Measurements from ENCODE around the gene CERK.
"Not testable (repeated sequence)": the region's sequence is repeated elsewhere in the genome, so short reads cannot be mapped to it uniquely, and the experiment has no call there.

CERK gene

DNA sequence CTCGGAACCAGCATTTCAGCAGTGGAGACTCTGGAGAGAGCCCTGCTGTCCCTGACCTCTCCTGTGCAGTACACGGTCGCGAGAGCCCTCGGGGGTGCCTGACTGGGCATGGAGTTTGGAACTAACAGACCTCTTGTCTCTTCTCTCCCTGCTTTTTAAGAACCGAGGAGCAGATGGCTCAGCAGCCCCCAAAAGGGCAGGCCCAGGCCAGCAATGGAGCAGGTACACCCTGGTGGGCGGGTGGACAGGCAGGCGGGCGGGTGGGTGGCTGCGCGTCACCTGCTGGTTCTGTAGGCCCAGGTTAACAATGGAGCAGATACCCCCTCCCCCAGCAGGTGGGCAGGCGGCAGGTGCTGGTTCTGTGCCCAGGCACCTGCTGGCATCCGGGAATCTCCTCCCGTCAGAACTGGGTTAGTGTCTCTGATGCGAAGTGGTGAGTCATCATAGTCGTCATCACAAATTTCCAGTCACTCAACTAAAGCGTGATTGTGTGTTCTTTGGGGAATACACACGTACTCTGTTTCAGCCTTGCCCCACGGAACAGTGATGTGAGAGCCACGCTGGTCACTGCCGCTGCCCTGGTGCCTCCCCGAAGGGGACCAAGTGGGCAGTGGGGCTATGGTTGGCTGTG lies 76.7 kb downstream of the CERK start:
- DNase-seq (ENCODE audit: low read depth), result peak; percentile 64

DNA sequence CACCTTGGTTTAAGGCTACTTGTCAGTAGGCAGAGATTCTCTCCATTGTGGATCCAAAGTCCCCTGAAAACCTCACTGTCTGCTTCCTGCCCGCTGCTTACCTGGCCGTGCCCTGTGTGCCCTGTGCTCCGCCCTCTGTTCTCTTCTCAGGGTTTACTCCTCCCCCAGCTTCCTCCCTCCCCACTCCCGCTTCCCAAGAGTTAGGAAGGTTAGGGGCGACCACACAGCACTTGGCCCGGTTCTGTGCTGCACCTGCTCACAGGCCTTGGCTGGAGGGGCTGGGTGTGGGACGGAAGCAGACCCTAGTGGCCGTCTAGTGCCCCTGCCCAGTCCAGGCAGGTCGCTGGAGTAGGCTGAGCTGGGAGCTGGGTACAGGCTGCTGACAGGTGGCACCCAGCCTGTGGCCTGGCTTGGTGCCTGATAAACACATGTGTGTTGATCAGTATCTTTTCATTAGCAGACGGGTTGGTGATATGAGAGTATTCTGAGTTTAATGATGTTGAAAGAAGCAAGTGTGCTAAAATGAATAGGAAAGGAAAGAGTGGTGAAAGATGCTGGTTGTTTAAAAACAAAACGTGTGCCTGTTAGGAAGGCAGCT lies 77.3 kb downstream of the CERK start:
- no peak for DNase-seq (ENCODE audit: low read depth)

DNA sequence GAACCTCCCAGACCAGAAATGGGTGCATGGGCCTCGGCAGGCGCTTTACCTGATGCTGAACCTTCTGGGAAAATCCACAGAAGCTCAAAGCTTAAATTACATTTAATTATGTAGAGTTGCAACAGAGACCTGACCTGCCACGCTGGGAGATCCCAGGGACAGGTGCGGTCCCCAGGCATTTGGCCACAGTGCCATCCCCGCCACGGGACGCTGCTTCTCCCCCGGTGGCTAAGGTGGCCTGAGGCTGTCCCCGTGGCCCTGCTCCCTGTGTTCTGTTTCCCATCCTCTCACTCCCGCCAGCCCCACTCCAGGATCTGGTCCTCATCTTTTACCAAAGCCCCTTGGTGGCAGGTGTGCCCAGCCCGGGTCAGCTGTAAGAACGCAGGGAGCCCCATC lies 78.3 kb downstream of the CERK start:
- DNase-seq (ENCODE audit: low read depth), result no peak

DNA sequence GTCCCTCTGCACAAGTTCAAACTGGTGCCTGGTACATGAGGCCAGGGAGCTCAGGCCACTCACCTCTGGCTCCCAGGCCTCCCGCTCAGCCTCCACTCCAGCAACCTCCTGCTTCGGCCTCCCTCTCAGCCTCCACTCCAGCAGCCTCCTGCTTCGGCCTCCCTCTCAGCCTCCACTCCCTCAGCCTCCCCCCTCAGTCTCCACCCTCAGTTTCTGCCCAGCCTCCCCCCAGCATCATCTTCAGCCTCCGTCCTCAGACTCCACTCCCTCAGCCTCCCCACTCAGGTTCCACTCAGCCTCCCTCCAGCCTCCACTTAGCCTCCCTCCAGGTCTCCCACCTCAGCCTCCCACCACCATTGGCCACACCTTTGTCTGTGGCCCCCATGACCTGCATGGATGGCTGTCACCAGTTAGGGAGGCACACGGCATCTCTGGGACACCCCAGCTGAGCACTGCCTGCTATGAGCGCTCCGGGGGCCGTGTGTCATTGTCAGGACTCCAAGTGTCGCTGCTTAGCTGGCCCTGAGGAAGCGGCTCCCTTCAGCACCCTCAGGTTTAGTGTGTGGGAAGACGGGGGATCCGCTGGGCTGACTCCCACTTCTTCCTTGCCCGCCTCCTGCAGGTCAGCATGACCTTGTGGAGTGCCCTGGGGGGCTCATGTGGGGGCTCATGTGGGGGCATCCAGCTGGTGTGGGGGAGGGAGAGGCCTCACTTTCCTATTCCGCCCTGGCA lies 78.8 kb downstream of the CERK start:
- no peak for DNase-seq (ENCODE audit: low read depth)

DNA sequence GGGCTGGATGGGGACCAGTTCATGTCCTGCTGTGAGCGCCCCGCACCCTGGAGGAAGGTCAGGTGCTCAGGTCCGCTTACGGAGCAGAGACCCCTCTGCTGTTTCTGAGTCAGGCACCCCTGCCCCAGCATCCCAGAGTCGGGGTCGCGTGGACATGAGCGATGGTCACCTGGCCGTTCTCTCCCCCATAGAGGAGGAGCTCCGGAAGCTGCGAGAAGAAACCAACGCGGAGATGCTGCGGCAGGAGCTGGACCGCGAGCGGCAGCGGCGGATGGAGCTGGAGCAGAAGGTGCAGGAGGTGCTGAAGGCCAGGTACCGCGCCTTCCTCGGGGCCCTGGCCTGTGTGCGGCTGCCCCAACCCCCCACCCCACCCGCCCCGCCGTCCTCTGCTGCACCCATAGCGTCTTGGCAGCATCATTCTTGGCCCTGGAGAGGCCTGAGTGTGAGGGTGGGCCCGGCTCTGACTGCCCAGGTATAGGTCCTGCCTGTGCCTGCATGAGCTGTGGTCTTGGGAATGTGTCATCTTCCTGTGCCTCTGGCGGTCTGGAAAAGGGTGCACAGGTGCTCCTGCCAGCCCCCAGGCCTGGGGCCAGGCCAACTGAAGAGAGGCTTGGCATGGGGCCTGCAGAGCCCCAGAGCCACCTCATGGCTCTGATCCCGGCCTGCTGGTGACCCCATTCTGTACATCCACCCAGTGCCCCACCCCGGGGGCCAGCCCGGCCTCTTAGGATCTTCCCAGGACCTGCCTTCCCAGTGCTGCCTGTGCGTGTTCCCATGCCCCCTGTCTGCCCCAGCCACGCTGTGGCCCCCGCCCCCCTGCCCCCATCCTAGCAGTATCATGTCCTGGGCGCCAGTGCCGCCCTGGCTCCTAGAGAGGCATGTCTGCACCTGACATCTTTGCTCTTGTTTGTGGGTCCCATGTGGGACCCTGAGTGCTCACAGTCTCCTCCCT lies 79.8 kb downstream of the CERK start:
- no peak for DNase-seq (ENCODE audit: low read depth)

DNA sequence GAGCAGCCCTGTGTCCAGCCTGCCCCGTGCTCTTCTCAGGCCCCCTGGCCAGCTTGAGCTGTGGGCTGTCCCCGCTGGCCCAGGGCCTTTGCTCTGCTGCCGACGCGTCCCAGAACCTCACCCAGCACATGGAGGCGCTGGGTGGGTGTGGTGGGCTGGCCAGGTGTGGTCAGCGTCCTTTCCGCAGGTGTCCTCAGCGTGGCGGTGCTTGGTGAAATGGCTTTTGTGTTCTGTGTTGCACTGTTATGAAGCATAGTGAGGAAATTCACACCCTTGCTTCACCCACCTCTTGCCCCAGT lies 80.4 kb downstream of the CERK start:
- DNase-seq (ENCODE audit: low read depth), result no peak

DNA sequence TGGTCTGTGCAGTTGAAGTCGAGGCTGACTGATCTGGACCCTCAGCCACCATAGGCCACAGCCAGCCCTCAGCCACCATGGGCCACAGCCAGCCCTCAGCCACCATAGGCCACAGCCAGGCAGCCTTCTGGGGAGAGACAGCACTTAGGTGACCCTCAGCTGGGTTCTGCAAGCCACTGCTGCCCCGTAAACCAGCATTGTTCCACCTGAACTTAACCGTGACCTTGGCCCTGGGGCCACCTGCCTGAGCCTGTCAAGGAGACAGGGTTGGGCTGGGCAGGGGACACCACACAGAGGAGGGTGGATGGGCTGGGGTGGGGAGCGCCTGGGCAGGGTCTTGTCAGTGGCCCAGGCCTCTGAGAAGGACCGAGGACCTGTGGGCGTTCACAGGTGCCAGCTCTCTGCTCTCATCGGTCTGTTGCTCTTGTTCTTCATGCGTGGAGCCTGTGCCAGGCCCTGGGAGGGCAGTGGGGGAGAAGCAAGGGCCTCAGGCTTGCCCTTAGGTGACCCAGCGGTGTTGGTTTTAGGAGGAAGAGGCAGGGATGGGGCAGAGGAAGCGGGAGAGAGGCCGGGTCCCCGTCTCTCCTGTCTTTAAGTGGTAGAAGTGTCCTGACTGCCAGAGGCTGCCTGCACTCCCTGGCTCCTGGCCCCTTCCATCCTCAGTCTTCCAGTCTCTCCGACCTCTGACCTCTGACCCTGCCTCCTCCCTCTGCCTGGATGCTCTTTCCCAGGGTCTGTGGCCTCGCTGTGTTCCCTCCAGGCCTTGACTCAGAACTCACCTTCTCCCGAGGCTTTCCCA lies 81.0 kb downstream of the CERK start:
- DNase-seq (ENCODE audit: low read depth), result no peak

DNA sequence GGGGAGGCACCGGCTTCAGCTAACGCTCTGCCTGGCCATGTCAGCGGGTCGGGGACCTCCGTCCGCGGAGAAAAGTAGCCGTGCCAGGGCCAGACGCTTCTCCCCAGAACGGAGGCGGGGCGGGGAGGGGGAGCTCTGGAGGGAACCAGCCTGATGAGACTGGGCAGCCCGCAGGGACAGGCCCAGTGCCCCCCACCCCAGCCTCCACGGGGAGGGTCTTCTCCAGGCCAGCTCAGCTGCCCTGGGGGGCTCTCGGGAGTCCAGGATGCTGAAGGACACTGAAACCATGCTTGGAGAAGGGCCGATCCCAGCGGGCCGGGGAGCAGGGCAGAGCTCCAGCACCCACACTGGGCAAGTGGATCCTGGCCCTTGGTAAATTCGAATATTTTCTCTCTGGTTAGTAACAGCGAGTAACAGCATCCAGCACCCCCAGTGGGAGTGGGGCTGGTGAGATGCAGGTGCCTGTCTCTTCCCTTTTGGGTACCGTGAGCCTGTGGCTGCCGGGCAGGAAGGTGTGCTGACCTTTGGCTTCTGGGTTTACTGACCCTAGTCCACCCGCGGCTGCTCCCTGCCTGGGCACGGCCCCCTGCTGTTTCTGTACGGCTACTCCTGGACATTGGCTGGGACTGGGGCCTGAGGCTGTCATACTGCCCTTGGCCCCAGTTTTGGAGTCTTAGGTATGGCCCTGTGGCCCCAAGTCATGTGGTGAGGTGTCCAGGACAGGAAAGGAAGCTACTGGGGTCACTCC lies 82.0 kb downstream of the CERK start:
- DNase-seq (ENCODE audit: low read depth), result no peak

DNA sequence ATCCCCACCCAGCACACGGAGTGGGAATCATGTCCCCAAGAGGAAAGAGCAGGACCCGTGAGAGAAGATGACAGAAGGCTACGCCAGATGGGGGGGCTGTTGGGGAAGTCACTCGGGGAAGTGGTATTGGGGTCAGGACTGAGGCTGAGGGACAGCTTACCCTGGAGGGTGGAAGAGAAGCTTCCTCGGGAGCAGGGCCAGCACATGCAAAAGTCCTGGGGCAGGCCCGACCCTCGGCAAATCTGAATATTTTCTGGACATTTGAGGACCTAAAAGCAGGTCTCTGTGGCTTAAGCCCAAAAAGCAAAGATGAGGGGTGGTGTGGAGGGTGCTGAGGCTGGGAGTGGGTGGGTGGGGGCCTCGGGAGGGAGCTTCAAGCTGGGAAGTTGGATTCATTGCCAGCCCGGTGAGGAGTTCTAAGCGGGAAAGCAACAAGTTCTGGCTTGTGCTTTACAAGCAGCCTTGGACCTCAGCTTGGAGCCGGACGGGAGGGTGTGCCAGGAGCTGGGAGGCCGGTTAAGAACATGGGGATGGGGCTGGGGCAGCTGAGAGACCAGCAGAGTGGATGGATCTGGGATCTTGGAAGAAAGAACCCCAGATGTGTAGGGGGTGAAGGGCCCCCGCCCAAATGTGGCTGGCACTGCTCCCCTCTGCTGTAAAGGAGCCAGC lies 83.0 kb downstream of the CERK start:
- no peak for DNase-seq (ENCODE audit: low read depth)

DNA sequence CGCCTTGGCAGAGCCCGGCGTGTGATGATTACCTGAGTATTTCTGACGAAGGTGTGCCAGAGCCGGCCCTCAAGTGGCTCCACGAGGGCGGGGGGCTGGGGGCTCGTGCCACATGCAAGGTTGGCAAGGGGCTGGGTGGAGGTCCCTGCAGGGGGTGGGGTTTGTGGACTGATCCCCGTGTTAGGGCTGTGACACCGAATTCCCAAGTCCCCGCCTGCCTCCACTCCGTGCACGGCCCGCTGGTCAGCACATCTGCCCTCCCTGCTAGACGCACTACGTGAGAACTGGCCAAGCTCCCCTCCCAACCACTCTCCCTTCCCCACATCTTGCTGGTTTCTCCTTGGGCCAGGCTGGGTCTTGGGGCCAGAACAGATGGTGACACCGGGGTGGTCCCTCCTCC lies 83.6 kb downstream of the CERK start:
- no peak for DNase-seq (ENCODE audit: low read depth)

DNA sequence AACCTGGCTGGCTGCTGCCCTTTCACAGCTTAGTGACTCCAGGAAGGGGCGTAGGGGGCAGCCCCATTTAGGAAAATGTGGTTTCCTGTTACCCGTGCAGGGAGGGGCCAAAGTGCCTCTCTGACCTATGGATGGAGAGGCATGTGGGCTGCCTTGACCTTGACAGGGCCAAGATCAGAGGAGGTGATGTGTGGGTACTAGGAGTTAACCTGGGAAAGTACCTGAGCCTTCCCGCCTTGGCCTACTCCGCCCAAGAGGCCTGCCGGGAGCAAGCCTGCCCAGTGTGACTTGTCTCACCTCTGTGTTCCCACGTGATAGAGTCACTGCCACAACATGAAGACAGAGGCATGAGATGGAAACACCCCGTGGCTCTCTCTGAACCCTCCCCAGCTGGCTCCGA lies 84.5 kb downstream of the CERK start:
- DNase-seq (ENCODE audit: low read depth), result no peak

DNA sequence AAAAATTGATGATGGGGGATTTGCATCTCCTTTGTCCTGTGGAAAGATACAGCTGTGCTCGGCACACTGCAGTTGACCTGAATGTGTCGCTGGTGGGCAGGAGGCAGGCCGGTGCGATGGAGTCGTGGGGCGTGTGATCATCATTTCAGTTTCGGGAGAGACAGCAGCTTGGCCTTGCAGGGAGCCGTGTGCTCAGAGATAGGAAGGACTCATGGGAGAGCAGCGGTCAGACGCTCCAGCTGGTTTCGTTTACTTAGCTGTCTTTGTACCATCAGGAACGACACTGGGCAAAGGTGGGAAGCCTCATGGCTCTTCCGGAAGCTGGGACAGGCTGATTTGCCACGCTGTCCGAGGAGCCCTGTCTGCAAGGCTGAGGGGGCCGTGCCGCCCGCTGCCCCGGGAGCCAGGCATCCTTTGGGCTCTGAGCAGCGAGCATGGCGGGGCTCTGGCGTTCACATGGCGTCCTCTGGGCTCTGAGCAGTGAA lies 85.2 kb downstream of the CERK start:
- no peak for DNase-seq (ENCODE audit: low read depth)

DNA sequence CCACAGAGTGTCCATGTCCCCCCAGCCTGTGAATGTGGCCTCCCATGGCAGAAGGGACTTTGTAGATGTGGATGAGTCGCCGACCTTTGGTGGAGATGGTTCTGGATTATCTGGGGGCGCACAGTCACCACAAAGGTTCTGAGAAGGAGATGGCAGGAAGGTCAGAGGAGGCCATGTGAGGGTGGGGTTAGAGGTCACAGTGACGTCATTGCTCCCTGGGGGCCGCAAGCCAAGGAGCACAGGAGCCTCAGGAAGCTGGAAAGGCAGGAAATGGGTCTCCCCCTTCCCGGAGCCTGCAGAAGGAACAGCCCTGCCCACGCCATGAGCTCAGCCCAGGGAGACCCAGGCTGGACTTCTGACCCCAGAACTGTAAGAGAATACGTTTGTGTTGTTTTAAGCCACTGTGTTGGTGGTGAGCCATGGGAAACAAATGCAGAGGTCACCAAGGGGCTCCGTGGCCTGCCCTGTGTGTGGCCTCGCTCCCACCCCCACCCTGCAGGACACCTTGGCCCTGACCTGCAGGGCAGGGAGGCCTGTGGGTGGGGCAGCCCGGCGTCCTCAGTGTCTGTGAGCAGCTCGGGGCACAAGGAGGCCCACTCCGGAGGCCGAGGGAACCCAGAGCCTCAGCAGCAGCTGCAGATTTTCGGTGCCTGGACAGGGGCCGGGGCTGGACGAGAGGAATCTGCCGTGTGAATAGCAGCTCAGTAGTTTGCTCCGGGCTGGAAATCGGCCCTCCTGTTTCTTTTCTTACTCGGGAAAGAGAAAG lies 85.8 kb downstream of the CERK start:
- no peak for DNase-seq (ENCODE audit: low read depth)

DNA sequence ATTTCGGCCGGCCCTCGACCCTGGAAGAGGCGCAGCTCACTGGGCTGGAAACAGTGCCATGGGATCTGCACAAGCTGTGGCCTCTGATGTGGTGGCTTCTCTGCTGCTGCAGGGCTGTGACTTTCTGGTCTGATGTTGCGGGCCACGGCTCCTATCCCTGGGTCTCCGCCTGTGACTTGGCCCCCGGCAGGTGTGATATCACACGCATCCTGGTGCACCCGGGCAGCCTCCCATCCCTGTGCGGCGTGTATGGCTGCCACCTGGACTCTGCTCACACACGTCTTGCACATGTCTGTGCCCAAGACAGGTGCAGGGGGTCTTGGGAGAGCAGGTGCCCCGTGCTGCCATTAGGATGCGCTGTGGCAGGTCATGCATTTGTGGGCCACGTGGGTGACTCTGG lies 86.7 kb downstream of the CERK start:
- no peak for DNase-seq (ENCODE audit: low read depth)

DNA sequence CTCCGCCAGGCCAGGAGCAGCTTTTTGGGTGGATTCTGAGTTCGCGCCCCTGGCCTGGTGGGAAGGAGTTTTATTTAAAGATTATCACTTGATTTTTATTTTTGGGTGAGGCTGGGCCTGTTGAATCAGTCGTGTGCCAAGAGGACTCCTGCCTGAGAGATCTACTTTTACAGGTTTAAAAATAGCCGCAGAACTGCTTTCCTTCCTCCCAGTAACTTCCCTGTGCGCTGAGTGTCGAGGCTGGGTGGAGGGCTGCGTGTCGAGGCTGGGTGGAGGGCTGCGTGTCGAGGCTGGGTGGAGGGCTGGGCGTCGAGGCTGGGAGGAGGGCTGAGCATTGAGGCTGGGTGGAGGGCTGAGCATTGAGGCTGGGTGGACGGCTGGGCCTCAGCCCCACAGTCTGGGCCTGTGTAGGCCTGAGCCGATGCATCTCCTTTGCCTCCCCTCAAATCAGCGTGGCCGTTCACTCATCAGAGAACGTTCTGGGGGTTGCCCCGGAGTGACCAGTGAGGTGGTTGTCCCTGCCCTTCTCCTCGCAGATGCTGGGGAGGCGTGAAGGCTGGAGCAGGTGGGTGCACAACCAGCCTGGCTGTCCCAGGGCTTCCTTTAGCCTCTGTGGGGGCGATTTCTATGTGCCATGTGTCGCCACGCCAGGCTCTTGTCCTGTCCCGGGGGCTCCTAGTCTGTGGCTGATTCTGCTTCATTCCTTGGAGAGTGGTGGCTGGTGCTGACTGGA lies 87.8 kb downstream of the CERK start:
- no peak for DNase-seq (ENCODE audit: low read depth)

DNA sequence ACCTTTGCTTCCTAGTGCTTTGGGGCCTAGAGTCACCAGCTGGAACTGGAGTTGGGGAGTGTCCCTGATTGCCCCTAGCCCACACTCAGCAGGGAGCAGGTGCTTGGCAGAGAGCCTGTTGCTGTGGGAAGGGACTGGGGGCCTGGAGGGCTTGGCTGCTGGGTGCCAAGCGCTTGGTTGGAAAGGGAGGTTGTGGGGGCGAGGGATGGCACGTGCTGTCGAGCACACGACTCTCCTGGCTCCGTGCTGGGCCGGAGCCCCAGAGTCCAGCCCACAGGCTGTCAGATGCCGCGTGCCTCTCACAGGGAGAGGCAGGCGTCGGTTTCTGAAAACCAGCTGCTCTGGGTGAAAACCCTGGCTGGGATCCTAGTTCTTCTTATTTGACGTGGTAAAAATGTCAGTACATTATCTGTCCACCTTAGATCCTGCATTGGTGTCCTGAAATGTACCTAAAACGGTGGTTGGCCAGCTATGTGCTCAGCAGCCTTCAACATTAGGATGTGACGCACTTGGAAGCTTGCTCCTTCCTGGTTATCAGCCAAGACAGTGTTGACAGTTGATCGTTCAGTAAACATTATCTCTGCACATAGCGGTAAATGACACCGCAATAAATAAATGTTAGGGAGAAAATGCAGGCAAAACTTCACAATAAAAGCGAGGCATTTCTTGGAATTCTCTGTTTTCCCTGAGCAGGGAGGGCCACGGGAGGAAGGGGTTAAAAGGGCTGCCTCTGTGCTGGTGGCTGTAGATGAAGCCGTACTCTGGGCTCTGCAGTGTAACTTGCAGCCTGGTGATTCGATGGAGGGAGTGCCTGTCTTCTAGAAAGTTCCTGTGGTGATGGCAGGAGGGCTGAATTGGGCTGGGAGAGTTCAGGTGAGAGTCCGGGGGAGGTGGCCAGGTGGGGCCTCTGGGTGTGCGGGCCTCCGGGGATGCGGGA lies 88.6 kb downstream of the CERK start:
- DNase-seq (ENCODE audit: low read depth), result no peak

DNA sequence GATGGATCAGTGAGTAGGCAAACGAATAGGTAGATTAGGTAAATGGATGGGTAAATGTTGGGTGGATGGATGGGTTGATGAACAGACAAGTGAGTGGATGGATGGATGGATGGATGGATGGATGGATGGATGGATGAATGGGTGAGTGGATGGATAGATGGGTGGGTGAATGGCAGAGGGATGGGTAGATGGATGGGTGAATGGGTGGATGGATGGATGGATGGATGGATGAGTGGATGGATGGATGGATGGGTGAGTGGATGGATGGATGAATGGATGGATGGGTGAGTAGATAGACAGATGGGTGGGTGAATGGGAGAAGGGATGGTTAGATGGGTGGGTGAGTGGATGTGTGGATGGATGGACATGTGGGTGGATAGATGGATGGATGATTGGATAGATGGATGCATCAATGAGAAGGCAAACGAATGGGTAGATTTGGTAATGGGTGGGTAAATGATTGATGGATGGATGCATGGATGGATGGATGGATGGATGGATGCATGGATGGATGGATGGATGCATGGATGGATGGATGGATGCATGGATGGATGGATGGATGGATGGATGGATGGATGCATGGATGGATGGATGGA lies 89.7 kb downstream of the CERK start:
- not testable (repeated sequence) for DNase-seq (ENCODE audit: low read depth)

All from T follicular helper cell (primary cell).